IPS-11a (cell line): ENCODE data around the gene TPPP.

ENCODE experiments used
- H3K4me3 ChIP-seq: one replicate; pipeline ENCODE4 v1.5.1; 2013; ENCODE audit warnings: low read depth, low read length, control low read depth

TPPP gene

GRCh38 chr5:665956-666711, 27.0 kb downstream of the TPPP start:
- no peak overlapping the region for H3K4me3 ChIP-seq

DNA sequence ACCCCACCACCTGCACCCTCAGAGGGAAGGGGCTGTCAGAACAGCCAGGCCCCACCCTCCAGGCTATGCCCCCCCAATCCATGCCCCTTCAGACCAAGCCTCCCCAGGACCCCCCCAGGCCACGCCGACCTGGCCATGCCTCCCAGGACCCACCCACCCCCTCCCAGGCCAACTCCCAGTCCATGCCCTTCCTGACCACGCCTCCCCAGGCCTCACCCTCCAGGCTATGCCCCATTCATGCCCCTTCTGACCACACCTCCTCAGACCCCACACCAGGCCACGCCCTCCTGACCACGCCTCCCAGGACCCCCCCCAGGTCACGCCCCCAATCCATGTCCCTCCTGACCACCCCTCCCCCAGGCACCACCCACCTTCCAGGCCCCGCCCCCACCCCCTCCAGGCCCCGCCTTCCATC, 27.6 kb downstream of the TPPP start:
- no peak overlapping the region for H3K4me3 ChIP-seq

DNA sequence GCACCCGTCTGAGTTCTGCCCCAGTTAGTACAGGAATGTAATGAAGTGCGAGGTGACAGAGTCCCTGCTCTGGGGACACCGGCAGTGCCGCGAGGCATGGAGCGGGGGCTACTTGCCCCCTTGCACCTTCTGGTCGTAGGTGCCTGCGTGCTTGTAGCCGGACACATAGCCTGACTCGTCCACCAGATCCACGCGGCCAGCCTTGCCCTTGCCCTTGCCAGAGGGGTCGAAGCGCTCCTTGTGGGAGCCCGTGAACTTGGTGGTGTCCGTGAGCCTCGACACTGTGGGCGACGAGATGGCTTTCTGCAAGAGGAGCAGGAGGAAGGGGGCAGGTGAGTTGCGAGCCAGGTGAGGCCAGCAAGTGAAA, 28.2 kb downstream of the TPPP start:
- no peak overlapping the region for H3K4me3 ChIP-seq

DNA sequence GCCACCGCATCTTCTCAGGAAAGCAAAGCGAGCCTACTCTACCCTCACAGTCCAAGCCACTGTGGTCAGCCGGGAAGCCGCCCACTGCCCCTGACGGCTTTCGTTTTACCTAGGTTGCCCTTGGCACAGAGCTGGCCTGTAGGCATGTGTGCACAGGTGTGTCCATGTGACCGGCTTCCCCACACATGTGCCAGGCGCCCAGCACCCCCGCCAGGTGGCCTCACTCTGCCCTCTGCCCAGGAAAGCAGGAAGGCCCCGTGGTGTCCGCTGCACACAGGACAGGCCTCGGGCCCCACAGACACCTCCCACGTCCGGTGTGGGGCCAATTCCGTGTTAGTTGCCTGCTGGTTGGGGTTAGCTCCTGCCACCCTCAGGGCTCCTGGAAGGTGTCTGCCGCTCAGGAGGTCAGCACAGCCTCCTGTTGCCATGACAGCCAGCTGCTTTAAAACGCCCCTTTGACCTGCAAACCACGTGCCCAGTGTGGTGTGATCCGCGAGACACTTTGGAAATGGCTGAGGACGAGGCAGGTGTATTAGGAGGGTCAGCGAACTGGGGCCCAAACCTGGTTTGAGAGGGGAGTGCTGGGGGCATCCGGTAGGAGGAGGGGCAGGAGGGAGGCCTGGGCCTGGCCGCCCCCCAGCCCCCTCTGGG, 28.7 kb downstream of the TPPP start:
- no peak overlapping the region for H3K4me3 ChIP-seq

DNA sequence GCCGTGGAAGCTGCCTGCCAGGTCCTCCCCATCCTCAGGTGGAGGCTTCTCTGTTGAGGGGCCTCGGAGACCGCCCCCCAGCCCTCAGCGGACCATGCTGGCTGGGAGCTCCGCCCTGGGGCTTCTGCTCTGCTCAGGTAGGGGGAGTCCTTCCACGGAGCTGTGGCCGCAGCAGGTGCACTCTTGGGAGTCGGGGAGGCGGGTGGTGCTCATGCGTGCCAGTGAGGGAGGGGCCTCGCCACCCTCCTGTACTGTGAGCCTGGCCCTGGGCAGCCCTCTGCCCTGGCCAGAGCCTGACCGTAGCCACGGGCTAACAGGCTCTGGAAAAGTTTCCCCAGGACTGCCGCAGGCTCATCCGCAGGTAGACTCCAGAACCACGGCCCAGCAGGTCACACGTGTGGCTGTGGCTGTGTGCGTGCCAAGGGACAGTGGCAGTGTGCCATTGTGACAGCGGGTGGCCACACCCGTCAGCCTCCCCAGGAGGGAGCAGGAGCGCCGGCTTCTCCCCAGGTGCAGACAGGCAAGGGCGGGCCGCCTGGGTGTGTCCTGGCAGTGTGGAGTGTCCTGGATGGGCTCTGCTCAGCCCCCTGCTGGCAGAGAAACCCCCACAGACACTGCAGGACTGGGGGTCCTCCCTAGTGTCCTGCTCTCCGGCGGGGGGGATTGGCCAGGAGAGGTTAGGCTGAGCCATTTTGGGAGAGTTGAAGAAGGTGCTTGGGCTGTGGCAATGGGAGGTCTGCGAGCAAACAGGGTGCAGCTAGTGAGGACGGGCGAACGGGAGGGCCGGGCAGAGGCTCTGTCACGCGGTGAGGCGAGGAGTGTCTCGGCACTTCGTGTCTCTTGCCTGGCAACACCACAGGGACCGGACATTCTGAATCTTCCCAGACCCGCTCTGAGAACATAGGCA, 29.5 kb downstream of the TPPP start:
- no peak overlapping the region for H3K4me3 ChIP-seq

DNA sequence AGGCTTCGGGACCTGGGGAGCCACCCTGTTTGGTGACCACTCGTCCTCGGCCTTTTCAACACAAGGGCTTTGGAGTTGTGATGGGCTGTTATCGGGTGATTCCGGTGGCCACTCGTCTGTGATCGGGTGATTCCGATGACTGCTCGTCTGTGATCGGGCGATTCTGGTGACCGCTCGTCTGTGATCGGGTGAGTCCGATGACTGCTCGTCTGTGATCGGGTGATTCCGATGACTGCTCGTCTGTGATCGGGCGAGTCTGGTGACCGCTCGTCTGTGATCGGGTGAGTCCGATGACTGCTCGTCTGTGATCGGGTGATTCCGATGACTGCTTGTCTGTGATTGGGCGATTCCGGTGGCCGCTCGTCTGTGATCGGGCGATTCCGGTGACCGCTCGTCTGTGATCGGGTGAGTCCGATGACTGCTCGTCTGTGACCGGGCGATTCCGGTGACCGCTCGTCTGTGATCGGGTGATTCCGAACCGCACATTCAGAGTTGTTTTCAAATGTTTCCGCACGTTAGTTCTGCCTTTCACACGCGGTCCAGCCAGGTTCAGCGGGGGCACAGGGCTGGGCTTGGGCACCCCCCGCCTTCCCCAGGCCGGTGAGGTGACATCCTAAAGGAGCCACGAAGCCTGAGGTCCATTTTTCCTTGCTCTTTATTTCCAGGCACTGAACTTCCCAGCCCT, 30.3 kb downstream of the TPPP start:
- no peak overlapping the region for H3K4me3 ChIP-seq

DNA sequence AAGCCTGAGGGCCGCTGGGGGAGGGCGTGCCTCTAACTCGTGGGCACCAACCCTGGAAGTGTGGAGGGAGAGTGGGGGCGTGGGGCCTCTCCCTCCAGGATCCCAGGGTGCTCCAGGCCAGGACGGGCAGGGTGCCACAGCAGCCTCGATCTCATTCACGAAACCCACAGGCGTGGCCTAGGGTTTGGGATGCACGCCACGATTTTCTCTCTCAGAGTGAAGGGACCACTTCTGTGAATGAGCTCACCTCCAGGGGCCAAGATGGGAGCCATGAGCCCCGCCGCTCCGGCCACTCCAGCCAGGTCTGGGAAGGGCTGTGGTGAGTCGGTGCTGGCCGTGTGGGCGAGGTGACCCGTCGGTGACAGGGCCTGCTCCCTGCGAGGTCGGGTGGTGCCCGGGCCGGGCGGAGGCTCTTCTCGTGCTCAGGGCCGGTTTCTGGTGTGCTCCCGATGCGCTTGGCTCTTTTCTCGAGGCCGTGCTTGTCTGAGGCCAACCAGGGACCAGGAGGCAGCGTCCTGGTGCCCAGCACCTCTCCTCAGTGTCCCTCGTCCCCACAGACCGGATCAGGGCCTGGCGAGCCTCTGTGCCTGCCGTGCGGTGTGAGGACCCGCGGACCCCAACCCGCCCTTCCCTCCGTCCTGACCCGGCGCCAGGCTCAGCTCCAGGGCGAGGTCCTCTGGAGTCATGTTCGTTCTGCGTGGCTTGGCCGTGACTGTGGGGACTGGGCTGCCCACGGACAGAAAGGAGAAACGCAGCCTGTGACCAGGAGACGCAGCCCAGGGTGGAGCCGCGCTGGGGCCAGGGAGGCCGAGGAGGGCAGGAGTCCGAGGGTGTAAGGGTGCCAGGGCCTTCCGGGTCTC, 31.0 kb downstream of the TPPP start:
- H3K4me3 ChIP-seq, result no peak overlapping the region

DNA sequence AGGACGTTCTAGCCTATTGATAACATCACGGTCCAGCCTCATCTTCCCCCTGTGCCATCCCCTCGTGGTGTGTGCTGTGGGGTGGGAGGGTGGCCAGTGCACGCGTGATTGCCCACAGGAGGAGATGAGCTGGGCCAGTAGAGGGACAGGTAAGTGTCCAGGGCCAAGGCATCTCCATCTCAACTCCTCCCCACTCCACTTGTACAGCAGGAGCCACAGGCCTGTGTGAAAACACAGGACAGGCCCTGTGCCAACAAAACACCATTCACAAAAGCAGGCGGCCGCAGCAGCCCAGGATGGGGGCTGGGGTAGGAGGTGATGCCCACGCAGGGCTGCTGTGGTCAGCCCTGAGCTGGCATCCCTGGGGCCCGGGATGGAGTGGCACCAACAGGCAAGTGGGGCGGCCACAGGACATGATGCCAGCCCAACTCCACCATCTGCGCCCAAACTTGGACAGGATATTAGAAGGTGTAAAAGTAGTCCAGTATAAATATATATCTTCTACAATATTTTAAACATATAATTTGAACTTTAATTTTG, 32.6 kb downstream of the TPPP start:
- no peak overlapping the region for H3K4me3 ChIP-seq

DNA sequence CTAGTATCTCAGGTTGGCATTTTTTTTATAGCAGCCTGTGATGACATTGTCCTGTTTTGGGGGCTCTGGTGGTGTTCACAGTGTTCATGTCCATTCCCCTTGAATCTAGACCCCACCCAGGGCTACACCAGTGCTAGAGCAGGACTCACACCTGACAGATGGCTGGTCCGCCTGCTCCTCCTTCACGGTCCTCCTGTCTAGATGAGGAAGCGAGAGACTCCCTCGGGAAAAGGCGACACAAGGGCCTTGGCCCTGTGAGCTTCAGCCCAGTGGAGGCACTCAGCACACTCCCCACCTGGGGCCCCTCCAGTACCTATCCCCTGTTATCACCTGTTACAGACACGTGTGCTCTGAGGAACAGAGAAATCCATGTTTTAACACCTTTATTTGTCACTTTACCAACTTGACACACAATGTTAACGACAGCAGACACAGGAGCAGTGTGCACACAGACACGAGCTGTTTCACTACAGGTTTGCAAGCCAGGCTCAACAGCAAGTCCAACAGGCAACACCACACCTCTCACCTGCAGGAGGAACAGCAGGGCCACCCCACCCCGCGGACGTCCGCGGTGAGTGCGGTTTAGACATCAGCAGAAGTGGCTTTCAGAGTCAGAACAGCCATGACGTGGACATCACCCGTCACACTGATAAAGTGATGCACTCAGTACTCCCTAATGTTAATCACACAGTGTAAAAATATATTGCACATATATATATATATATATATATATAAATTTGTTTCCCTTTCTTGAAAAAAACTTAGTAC, 33.5 kb downstream of the TPPP start:
- no peak overlapping the region for H3K4me3 ChIP-seq

DNA sequence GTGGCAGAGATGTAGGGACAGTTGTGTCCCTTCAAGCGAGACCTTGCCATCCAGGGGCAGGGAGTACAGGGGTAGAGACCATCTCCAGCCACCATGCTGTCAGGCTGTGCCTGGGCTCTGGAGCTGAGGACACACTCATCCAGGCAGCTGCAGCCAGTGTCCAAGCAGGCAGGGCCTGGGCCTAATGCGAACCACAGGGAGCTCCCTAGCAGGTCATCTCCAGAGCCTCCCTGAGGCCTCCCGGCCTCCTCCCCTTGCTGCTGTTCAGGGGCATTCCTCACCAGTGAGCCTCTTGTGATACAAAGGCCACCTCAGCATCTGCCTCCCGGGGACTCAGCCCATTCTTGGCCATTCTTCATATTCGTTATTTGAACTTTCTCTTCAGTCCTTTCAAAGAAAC, 35.0 kb downstream of the TPPP start:
- H3K4me3 ChIP-seq, result no peak overlapping the region

DNA sequence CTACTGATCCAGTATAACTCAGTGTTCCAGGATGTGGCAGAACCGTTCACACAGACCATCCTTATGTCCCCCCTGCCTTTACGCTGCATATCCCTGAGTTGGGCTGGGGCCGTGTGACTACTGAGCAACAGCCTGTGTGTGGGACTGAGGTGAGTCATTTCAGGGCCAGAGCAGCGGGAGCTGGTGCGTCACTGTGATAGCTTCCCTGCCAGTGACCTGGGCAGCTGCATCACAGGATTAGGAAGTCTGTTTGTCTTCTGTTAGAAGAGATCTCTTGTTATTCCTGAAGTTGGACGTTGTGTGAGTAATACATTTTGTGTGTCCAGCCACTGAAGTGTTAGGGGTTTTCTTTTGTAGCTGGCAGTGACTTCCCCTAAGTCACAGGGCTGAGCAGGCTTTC, 35.6 kb downstream of the TPPP start:
- H3K4me3 ChIP-seq, result no peak overlapping the region

- no peak overlapping the region for H3K4me3 ChIP-seq
These were observed 37.7 kb downstream of the TPPP start for GRCh38 chr5:655406-655805.

- H3K4me3 ChIP-seq, result no peak overlapping the region
These were observed 38.9 kb downstream of the TPPP start for GRCh38 chr5:654071-654778.

GRCh38 chr5:652773-653350, 40.3 kb downstream of the TPPP start:
- H3K4me3 ChIP-seq, result no peak overlapping the region

DNA sequence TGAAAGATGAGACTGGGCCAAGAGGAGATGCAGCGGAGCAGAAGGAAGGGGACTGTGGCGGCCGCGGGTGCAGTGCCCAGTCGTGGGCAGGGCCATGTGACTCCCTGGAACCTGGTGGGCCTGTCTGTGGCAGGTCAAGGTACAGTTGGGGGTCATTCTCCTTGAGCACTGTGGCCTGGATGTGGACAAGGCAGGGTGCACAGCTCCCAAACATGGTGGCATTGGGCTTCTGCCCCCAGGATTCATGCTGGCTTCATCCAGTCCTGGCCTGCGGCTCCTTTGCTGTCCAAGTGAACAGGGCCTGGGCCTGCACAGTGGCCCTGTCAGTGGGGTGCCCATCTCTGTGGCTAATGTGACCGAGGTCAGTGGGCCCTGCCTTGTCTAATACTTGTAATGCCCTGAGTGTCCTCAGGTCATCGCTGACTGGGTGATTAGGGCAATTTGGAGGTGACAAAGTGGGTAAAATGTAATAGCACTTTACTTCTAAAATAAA, 41.1 kb downstream of the TPPP start:
- H3K4me3 ChIP-seq, result no peak overlapping the region

DNA sequence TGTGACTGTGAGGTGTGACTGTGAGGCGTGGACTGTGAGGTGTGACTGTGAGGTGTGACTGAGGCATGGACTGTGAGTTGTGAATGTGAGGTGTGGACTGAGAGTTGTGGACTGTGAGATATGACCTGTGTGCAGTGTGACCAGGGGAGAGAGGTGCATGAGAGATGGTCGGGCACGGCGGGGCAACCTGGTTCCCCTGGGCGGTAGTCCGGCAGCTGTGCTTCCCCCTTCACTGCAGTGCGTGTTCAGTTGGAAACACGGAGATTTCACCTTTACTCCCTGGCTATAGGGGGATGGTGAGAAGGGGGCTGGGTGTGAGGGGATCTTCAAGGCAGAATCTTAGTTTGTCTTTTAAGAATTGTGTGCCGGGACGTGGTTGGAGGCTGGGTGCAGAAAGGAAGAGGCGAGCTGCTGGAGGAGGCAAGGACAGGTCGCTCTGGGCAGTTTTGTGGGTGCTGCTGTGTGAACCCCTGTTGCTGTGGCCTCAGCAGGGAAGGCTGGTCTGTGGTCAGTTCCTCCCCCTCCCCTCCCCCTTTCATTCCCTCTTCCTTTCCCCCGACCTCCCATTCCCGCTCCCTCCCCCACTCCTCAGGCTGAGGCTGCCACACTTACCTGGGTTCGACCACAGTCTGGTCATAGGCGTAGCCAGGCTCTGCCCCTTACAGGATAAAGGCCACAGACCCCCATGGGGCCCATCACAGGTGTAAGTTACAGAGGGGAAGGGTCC, 41.7 kb downstream of the TPPP start:
- no peak overlapping the region for H3K4me3 ChIP-seq

DNA sequence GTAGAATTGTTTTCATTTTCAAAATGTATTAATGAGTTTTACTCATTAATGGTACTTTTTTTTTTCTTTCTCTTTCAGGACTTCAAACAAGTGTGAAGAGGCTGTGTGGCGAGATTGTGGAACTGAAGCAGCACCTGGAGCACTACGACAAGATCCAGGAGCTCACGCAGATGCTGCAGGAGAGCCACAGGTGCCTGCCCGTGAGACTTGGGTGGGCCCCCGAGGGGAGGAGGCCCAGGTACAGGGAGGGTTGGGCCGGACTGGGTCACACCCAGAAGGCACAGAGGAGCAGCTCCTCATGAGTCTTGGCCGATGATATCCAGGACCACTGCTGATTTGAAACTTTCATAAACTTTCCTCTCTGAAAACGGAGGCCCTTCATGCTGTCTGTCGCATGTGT, 45.4 kb downstream of the TPPP start:
- no peak overlapping the region for H3K4me3 ChIP-seq
